Endometrial microvascular endothelial cells (primary cell): ENCODE results near the gene FAM228B. TPM values are rescaled to one million over a fixed set of nuclear protein-coding genes. Genes with fewer than 3 reads are reported as not detected.

Source experiments
- in situ Hi-C: cut with HindIII; loops from 2 replicates; pipeline ENCODE4 v1.10.0; 2017; ENCODE audit warnings: low sequenced_read_pairs, low pct_unique_long_range_greater_than_20kb; ENCODE audit errors: inconsistent ontology term
- total RNA-seq: library from RNA; depleted of rRNA; stranded (reverse); fragments of >200 nt; gene quantifications from one replicate; pipeline ENCODE4 v1.2.3, GENCODE V29; 2015; ENCODE audit errors: inconsistent ontology term

FAM228B gene
- total RNA-seq, 1 donor from 2014 or later, result 10.8 TPM

- in situ Hi-C loops, result no loop called here
These were observed 24.1 kb downstream of the FAM228B start for GRCh38 chr2:24147364-24147763.

DNA sequence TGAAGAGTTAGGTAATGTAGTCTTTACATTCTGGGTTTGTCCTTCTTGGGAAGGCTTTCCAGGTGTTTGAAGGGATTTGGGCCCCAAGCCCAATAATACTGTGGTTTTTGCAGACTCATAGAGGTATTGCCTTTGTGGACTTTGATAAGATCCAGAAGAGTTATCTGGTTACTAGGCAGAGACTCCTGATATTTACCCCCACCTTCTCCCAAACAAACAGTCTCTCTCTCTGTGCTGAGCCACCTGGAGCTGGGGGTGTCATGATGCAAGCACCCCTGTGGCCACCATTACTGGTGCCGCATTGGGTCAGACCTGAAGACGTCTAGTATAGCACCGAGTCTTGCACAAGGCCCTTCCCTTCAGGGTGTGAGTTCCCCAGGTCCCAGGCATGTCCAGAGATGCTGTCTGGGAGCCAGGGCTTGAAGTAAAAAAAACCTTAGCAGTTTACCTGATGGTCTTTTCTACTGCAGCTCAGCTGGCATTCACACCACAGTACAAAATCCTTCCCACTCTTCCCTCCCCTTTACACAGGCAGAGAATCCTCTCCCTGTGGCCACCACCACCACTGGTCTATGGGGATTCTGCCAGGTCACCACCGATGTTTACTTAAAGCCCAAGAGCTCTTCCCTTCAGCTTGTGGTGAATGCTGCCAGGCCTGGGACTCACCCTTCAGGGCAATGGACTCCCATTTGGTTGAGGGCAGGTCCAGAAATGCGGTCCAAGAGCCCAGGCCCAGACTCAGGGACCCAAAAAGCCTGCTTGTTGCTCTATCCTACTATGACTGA lies 29.3 kb downstream of the FAM228B start:
- in situ Hi-C loops, result no loop called here

DNA sequence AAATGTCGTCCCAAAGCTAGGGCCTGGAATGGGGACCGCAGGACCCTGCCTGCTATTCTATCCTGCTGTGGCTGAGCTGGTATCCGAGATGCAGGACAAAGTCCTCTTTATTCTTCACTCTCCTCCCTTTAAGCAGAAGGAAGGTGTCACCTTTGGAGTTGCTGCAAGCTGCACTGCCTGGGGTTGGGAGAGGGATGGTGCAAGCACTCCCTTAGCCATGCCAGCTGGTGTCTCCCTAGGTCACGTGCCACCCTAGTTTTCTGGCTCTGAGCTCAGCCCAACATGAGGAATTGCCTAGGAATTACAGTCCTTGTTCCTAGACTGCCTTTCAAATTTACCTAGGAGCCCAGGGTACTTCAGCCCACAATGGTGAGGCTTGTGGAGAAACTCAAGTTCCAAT lies 30.2 kb downstream of the FAM228B start:
- in situ Hi-C loops, result no loop called here

DNA sequence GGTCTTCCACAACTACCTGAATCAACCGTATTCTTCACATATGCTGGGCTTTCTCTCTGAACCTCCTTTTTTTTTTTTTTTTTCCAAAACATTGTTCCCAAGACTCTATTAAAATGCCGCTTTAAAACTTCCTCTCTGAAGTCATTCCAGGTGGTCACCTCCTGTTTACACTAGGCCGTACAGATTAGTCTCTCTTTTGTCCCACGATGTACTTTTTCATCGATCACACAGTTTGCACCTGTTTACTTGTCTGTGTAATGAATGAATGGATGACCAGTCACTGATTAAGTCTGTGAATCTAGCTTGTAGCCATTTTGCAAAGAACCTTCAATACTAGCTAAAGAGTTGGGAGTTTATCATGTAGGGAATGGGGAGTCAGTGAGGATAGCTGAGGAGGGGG lies 34.9 kb downstream of the FAM228B start:
- in situ Hi-C loops, result no loop called here

GRCh38 chr2:24159708-24160107 lies 36.4 kb downstream of the FAM228B start:
- in situ Hi-C loops, result no loop called here

GRCh38 chr2:24160761-24161160 lies 37.5 kb downstream of the FAM228B start:
- in situ Hi-C loops, result no loop called here

- in situ Hi-C loops, result no loop called here
These were observed 39.2 kb downstream of the FAM228B start for GRCh38 chr2:24162494-24162893.

DNA sequence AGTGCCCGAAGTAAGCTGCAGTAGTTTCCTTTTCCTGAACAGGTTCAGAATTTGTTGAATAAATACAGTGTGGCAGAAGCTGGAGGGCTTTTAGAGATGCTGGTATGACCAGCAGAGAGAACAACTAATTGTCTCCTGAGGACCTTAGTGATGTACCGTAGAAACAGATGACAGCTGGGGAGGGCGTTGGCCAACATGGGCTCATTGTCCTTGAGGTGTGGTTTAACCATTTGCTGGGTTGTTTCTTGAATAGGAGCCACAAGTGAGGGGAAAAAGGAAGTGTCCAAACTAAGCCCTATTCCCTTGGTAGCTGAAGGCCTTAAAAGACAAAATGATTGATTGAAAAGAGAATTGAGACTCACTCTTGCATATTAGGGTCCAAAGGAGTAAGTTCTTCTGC lies 39.9 kb downstream of the FAM228B start:
- in situ Hi-C loops, result no loop called here

DNA sequence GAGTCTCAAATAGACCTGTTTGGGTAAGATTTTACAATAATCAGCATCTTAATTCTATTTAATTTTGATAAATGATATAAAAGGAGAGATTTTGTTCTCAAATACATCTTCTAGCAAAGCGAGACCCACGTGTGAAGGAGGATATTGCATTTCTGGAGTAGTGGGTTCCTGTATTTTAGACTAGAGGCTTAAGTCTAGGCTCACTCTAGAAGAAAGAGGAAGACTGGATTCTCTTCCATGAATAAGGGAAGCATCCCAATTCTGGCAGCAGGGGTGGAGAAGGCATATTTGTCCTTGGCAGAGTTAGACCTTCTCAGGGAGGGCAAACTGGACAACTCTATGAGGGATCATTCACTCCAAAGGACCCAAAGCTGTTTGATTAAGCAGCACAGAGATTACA lies 40.3 kb downstream of the FAM228B start:
- in situ Hi-C loops, result no loop called here

DNA sequence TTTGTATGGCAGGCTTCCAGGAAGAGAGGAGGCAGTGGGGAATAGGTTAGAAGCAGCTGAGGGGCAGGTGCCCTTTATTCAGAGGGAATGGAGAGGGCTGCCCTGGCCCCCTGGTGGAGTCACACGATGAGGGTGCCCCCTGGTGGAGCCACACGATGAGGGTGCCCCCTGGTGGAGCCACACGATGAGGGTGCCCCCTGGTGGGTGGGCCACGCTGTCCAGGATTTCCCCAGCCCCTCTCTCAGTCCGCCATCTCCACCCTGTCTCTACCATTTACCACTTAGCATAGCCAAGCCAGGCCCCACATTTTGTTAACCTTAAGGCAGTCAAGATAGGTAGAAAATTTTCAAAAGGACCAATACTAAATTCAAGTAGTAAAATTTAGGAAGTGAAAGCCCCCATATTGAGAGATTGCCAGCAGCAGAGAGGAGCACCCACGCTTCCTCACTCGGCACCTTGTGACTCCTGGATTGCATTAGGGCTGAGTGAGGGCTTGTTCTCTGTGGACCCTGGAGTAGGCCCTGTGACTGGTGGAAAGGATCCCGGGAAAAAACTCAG lies 41.2 kb downstream of the FAM228B start:
- in situ Hi-C loops, result no loop called here

GRCh38 chr2:24169023-24169422 lies 45.8 kb downstream of the FAM228B start:
- in situ Hi-C loops, result no loop called here

DNA sequence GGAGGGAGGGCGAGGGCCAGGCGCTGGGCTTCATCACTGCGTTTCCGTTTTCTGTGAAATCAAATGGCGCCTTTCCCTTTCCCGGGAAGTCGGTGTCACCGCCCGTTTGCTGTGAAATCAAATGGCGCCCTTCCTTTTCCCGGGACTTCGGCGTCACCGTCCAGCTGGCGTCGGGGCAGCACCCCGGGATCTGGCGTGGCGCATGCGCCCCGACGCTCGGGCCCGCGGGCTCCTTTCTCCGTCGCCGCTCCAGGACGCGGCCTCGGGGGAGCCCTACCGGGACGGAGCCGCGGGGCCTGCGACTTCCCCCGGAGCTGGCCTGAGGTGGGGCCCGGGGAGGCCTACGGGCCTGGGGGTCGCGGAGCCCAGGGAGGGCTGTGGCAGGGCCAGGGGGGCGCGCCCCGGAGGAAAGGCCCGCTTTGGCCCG lies 51.6 kb downstream of the FAM228B start, which contains the start of gene FAM228A:
TSS of gene FAM228A (plus strand) at position 203 of the 427 bp plus-strand sequence. CDS start 428 bp downstream, outside the sequence.
- in situ Hi-C loops, result no loop called here

DNA sequence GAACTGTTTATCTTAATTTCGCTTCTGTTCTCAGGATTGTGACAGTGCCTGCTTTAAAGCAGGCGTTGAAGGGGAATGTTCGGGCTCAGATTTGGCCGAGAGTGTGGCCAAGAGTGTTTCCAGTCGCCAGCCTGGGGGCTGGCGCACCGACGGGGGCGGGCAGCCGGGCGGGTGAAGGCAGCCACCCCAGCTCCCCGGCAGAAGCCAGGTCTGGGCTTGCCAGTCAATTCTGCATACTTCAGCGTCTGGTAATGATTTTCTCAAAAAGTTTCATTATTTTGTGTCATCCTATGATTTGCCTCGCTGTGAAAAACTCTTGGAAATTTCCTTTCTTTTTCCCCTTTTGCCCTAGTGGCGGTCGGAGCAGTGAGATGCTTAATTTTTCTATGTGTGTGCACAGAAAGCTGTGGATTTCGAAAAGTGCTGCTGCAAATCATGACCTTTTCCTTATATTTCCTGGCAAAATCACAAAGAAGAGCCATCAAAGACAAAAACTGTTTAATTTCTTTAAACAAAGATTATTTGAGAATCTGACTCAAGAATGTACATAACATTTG lies 52.4 kb downstream of the FAM228B start:
- in situ Hi-C loops, result no loop called here

DNA sequence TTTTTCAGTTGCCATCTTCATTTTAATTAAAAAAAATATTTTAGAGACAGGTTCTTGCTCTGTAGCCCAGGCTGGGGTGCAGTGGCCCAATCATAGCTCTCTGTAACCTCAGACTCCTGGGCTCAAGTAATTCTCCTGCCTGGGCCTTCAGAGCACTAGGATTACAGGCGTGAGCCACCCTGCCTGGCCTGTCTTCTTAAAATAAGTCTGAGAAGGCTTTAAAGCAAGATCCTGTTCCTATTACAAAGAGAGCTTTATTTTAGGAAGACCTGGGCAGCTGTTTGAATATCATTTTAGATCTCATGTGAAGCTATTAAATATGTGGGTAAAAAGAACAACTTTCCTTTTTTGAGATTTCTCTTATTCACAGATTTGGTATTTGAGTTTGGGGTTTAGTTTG lies 53.1 kb downstream of the FAM228B start:
- in situ Hi-C loops, result no loop called here

DNA sequence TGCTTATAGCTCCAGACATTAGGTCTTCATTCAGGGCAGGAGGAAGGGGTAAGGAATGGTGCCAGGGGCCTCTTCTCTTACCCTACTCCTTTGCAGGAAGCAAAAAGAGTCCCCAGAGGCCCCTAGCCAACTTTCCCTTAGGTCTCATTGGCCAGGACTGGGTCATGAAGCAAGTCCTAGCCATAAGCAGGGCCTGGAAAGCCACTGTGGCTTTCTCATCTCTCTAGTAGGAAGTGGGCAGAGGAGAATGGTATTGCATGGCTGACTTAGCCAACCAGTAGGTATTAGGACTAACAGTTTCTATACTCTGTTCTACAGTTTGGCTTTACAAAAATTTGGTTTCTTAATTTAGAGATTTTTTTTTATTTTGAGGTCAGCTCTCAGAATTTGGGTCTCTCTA lies 56.4 kb downstream of the FAM228B start:
- in situ Hi-C loops, result no loop called here

DNA sequence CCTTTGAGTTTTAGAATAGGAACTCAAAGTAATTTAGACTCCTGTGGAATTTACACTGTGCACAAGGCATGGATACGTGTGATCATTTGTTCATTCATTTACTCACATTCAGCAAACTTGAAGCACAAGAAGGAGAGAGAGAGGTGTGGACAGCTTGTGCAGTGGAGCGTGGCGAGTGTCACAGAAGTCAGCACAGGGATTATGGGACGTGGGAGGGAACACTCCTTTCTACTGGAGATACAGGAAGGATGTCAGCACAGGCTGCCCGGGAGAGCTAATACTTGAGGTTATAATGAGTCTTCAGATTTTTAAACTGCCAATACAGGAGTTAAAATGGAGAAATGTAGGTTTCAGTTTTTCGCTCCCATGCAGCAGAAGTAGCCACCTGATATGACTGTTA lies 58.6 kb downstream of the FAM228B start:
- in situ Hi-C loops, result no loop called here

- in situ Hi-C loops, result no loop called here
These were observed 59.2 kb downstream of the FAM228B start for GRCh38 chr2:24182507-24182906.

- in situ Hi-C loops, result no loop called here
These were observed 60.2 kb downstream of the FAM228B start for GRCh38 chr2:24183366-24184069.

GRCh38 chr2:24189551-24189950 lies 66.3 kb downstream of the FAM228B start:
- in situ Hi-C loops, result no loop called here

GRCh38 chr2:24190503-24190902 lies 67.2 kb downstream of the FAM228B start:
- in situ Hi-C loops, result no loop called here
